ENCODE measurements around the gene C17orf107. TPM values are rescaled to one million over a fixed set of nuclear protein-coding genes. Genes with fewer than 3 reads are reported as not detected.

C17orf107 gene
- total RNA-seq, 1 donor from 2014 or later = 3.7 TPM

DNA sequence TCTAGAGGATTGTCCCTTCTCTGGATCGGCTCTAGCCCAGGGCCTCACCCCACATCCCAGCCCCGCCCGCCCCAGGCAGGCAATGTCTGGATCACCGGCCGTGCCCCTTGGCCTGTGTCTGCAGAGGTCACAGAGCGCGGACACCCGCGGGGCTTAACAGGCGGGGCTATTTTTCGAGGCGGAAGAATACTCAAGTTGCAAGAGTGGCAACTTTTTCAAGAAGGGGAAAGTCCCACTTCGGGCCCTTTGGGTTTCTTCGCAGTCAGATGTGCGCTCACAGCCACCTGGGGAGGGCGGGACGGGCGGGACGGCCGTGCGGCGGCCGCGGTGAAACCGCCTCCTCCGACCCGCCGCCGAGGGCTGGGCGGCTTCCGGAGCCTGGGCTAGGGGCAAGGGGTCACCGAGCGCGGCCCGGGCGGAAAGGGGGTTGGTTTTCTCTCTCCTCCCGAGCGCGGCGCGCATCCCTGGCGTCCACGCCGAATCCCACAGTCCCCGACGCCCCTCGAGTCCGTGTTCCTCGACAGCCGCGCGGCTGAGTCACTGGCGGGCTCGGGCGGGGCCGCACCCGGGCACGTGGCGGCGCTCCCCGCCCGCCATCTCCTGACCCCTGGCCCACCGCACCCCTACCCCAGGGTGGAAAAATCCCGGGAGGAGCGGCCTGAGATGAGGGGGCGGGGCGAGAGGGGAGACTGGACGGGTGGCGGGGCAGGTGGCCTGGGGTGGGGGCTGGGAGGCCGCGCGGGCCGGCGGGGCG is 50.2 kb downstream of the C17orf107 start:
- DNase-seq (ENCODE audit: low spot score, unreplicated experiment) = peak; percentile 56
- H3K4me3 Mint-ChIP-seq (ENCODE audit: low read depth) = peak overlapping the region; percentile 85
- H3K27me3 Mint-ChIP-seq = no peaks in the 10 kb centered on the region
- H3K9me3 Mint-ChIP-seq (ENCODE audit: low read depth) = no peaks in the 10 kb centered on the region
- TF ChIP-seq, protein P1, sequence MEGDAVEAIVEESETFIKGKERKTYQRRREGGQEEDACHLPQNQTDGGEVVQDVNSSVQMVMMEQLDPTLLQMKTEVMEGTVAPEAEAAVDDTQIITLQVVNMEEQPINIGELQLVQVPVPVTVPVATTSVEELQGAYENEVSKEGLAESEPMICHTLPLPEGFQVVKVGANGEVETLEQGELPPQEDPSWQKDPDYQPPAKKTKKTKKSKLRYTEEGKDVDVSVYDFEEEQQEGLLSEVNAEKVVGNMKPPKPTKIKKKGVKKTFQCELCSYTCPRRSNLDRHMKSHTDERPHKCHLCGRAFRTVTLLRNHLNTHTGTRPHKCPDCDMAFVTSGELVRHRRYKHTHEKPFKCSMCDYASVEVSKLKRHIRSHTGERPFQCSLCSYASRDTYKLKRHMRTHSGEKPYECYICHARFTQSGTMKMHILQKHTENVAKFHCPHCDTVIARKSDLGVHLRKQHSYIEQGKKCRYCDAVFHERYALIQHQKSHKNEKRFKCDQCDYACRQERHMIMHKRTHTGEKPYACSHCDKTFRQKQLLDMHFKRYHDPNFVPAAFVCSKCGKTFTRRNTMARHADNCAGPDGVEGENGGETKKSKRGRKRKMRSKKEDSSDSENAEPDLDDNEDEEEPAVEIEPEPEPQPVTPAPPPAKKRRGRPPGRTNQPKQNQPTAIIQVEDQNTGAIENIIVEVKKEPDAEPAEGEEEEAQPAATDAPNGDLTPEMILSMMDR (IDR thresholded peaks at IDR 0.05; ENCODE audit: unreplicated experiment) = no peak
- peak overlapping the region; percentile 92 for H3K27ac Mint-ChIP-seq
- peaks cover 35% of the 10 kb centered on the region for H3K4me1 Mint-ChIP-seq (ENCODE audit: low read depth)
- H3K36me3 Mint-ChIP-seq (ENCODE audit: insufficient read depth) = peaks cover 8% of the 10 kb centered on the region

DNA sequence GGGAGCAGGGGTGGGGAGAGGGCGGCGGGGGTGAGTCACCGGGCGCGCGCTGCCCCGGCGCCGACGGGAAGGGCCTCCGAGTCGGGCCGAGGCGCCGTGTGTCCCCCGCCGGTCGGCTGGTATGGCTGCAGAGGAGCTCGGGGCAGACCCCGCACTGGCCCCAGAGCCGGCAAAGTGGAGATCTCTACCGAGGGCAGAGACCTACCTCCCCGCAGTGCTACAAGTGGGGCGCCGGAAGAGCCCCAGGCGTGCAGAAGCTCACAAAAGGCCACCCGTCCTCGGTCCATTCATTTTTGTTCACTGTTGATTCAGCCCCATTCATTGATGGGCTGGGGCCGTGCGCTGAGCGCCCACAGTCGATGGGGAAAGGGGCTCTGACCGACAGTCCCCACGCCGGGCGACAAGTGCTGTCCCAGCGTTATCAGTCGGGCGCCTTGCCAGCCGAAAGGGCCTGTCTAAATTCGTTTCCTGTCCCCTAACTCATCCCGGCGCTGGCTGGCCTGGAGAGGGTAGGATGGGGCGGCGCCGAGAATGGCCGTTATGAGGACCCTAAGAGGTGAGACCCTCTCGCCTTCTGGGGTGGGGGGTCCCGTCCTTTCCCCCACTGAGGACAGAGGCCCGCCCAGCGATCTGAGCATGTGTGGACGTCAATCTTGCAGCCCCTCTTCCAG is 50.9 kb downstream of the C17orf107 start:
- peak overlapping the region; percentile 69 for H3K4me3 Mint-ChIP-seq (ENCODE audit: low read depth)
- TF ChIP-seq, protein P1 (IDR thresholded peaks at IDR 0.05; ENCODE audit: unreplicated experiment) = no peak
- no peaks in the 10 kb centered on the region for H3K9me3 Mint-ChIP-seq (ENCODE audit: low read depth)
- peak overlapping the region; percentile 92 for H3K27ac Mint-ChIP-seq
- no peaks in the 10 kb centered on the region for H3K27me3 Mint-ChIP-seq
- DNase-seq (ENCODE audit: low spot score, unreplicated experiment) = no peak
- peaks cover 35% of the 10 kb centered on the region for H3K4me1 Mint-ChIP-seq (ENCODE audit: low read depth)
- H3K36me3 Mint-ChIP-seq (ENCODE audit: insufficient read depth) = peaks cover 8% of the 10 kb centered on the region

DNA sequence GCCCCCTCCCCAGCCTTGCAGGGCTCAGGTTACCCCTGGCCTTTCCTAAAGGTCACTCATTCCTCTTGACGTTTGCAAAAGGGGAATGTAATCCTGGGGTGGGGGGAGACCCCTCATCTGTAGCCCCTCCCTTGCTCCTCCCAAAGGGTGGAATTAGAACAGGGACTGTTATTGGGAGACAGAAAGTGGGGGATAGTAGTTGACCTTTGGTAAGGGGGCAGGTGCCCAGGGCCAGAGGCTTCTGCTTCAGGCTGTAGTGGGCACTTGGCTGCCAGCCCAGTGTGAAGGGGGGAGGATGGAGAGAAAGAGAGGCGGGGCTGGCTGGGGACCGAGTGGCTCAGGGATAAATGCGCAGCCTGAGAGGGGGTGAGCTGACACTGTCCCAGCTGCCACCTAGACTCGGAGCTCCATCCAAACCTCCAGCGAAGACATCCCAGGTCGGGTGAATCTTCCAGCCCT is 51.4 kb downstream of the C17orf107 start, which contains the start of gene ENO3:
ENO3 (plus strand) TSS at position 374 of the 459 bp plus-strand sequence. CDS start 711 bp downstream, outside the sequence.
- Mint-ChIP-seq H3K9me3 (ENCODE audit: low read depth) (no peaks in the 10 kb centered on the region), H3K27me3 (no peaks in the 10 kb centered on the region), H3K4me3 (ENCODE audit: low read depth) (peak within 1 kb of the TSS; percentile 69), H3K27ac (peak within 1 kb of the TSS; percentile 92), H3K4me1 (ENCODE audit: low read depth) (peaks cover 31% of the 10 kb centered on the region), H3K36me3 (ENCODE audit: insufficient read depth) (peaks cover 4% of the 10 kb centered on the region)
- TF ChIP-seq, protein P1 (IDR thresholded peaks at IDR 0.05; ENCODE audit: unreplicated experiment) = no peak
- DNase-seq (ENCODE audit: low spot score, unreplicated experiment) = no peak

DNA sequence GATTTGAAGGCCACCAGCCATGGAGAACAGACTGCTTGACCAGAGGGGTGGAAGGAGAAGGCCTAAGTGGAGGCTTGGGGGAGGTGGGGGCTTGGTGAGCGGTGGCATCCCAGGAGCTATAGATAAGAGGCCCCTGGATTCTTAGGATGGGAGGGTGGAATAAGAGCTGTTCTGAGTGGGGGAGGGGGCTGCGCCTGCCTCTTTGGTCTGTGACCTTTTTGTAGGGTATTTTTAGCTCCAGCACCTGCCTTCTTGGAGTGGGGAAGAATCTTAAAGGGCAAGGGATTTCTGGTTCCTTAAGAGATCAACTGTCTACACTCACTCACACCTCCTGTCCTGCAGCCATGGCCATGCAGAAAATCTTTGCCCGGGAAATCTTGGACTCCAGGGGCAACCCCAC is 52.1 kb downstream of the C17orf107 start:
- H3K4me1 Mint-ChIP-seq (ENCODE audit: low read depth) = peaks cover 26% of the 10 kb centered on the region
- TF ChIP-seq, protein P1 (IDR thresholded peaks at IDR 0.05; ENCODE audit: unreplicated experiment) = no peak
- peak overlapping the region; percentile 62 for H3K27ac Mint-ChIP-seq
- DNase-seq (ENCODE audit: low spot score, unreplicated experiment) = no peak
- H3K27me3 Mint-ChIP-seq = no peaks in the 10 kb centered on the region
- no peaks in the 10 kb centered on the region for H3K9me3 Mint-ChIP-seq (ENCODE audit: low read depth)
- peaks cover 2% of the 10 kb centered on the region for H3K36me3 Mint-ChIP-seq (ENCODE audit: insufficient read depth)
- peak overlapping the region; percentile 69 for H3K4me3 Mint-ChIP-seq (ENCODE audit: low read depth)

Other genes with a start within 250 kb of the C17orf107 start
- 95.2 and 103 TPM in 2 replicates for gene PELP1, start 195.4 kb upstream of the C17orf107 start, total RNA-seq
- 52.6 and 53.8 TPM in 2 replicates for gene ARRB2, start 188.9 kb upstream of the C17orf107 start, total RNA-seq
- gene MED11, start 168.1 kb upstream of the C17orf107 start, total RNA-seq = 19.6 and 22.4 TPM in 2 replicates
- 0.18 and 0.22 TPM in 2 replicates for gene ZMYND15, start 159.7 kb upstream of the C17orf107 start, total RNA-seq
- 4.0 and 4.3 TPM in 2 replicates for gene CXCL16, start 159.6 kb upstream of the C17orf107 start, total RNA-seq
- gene TM4SF5, start 127.7 kb upstream of the C17orf107 start, total RNA-seq = 0.44 and 0.57 TPM in 2 replicates
- gene VMO1, start 113.2 kb upstream of the C17orf107 start, total RNA-seq = 1.3 and 2.0 TPM in 2 replicates
- gene GLTPD2, start 110.6 kb upstream of the C17orf107 start, total RNA-seq = 4.0 and 4.1 TPM in 2 replicates
- gene PSMB6, start 103.4 kb upstream of the C17orf107 start, total RNA-seq = 126 and 137 TPM in 2 replicates
- 80.3 and 81.0 TPM in 2 replicates for gene PLD2, start 92.4 kb upstream of the C17orf107 start, total RNA-seq
- 139 and 145 TPM in 2 replicates for gene MINK1, start 66.2 kb upstream of the C17orf107 start, total RNA-seq
- 0.31 and 0.36 TPM in 2 replicates for gene CHRNE, start 3.6 kb downstream of the C17orf107 start, total RNA-seq
- not detected in 2 replicates for gene GP1BA, start 32.7 kb downstream of the C17orf107 start, total RNA-seq
- 46.8 and 47.4 TPM in 2 replicates for gene SLC25A11, start 40.5 kb downstream of the C17orf107 start, total RNA-seq
- 97.4 and 106 TPM in 2 replicates for gene RNF167, start 40.7 kb downstream of the C17orf107 start, total RNA-seq
- 372 and 404 TPM in 2 replicates for gene PFN1, start 49.0 kb downstream of the C17orf107 start, total RNA-seq
- 23.4 and 25.8 TPM in 2 replicates for gene ENO3, start 51.6 kb downstream of the C17orf107 start, total RNA-seq
- 70.3 and 71.4 TPM in 2 replicates for gene SPAG7, start 68.3 kb downstream of the C17orf107 start, total RNA-seq
- 34.1 and 34.2 TPM in 2 replicates for gene CAMTA2, start 88.1 kb downstream of the C17orf107 start, total RNA-seq
- gene INCA1, start 98.0 kb downstream of the C17orf107 start, total RNA-seq = 2.8 and 3.3 TPM in 2 replicates
- 104 and 111 TPM in 2 replicates for gene KIF1C, start 98.4 kb downstream of the C17orf107 start, total RNA-seq
- not detected in 2 replicates for gene SLC52A1, start 135.9 kb downstream of the C17orf107 start, total RNA-seq
- 0.98 and 1.3 TPM in 2 replicates for gene ZFP3, start 178.9 kb downstream of the C17orf107 start, total RNA-seq
- gene ZNF232, start 212.3 kb downstream of the C17orf107 start, total RNA-seq = 51.1 and 56.3 TPM in 2 replicates
- 0.80 and 0.84 TPM in 2 replicates for gene USP6, start 216.5 kb downstream of the C17orf107 start, total RNA-seq

Data from progenitor cell of endocrine pancreas (in vitro differentiated cells).